Rectal smooth muscle tissue (tissue), 1 donor: Measurements from ENCODE around the gene SRI.

Experiments used
- H3K27ac ChIP-seq: one replicate; pipeline ENCODE4 v1.7.0; 2013; ENCODE audit warnings: low read depth, low read length, inconsistent platforms
- H3K27me3 ChIP-seq: one replicate; pipeline ENCODE4 v1.7.0; 2013; ENCODE audit warnings: low read length; ENCODE audit not compliant: control insufficient read depth, insufficient read depth
- H3K36me3 ChIP-seq: one replicate; pipeline ENCODE4 v1.7.0; 2013; ENCODE audit warnings: low read length; ENCODE audit not compliant: control insufficient read depth, insufficient read depth
- H3K4me1 ChIP-seq: one replicate; pipeline ENCODE4 v1.7.0; 2013; ENCODE audit warnings: low read length; ENCODE audit not compliant: control insufficient read depth, insufficient read depth
- H3K4me3 ChIP-seq: one replicate; pipeline ENCODE4 v1.7.0; 2013; ENCODE audit warnings: low read length
- H3K9ac ChIP-seq: one replicate; pipeline ENCODE4 v1.7.0; 2013; ENCODE audit warnings: low read length

SRI gene

DNA sequence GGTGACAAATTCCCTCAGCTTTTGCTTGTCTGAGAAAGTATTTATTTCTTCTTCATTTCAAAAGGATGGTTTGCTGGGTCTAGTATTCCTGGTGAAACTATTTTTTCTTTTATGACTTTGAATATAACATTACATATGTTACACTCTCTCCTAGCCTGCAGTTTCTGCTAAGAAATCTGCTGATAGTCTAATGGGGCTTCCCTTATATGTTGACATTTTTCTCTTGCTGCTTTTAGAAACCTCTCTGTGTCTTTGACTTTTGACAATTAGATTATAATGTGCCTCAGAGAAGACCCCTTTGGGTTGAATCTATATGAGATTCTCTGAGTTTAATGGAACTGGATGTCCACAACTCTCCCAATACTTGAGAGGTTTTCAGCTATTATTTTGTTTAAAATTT is 33.8 kb upstream of the SRI start:
- no peaks in the 10 kb centered on the region for H3K36me3 ChIP-seq
- H3K4me1 ChIP-seq: no peaks in the 10 kb centered on the region
- no peak overlapping the region for H3K4me3 ChIP-seq
- H3K27me3 ChIP-seq: no peaks in the 10 kb centered on the region
- H3K9ac ChIP-seq: no peak overlapping the region
- H3K27ac ChIP-seq: no peak overlapping the region

DNA sequence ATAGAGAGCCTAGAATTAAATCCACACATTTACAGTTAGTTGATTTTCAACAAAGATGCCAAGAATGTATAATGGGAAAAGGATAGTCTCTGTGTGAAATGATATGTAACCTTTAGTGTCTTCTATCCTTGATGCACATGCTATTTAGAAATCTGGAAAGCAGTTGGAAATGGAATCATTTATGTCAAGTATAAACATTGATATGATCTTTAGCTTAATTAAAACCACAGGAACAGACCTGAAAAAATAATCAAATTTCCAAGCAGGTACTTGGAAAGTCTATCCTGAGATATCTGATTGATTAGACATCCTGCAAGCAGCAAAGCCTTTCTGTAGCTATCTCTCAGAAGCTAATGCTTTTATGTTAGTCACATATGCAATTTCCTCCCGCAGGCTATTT is 24.4 kb upstream of the SRI start:
- no peak overlapping the region for H3K27ac ChIP-seq
- no peaks in the 10 kb centered on the region for H3K36me3 ChIP-seq
- no peaks in the 10 kb centered on the region for H3K4me1 ChIP-seq
- no peaks in the 10 kb centered on the region for H3K27me3 ChIP-seq
- H3K4me3 ChIP-seq: no peak overlapping the region
- H3K9ac ChIP-seq: no peak overlapping the region

DNA sequence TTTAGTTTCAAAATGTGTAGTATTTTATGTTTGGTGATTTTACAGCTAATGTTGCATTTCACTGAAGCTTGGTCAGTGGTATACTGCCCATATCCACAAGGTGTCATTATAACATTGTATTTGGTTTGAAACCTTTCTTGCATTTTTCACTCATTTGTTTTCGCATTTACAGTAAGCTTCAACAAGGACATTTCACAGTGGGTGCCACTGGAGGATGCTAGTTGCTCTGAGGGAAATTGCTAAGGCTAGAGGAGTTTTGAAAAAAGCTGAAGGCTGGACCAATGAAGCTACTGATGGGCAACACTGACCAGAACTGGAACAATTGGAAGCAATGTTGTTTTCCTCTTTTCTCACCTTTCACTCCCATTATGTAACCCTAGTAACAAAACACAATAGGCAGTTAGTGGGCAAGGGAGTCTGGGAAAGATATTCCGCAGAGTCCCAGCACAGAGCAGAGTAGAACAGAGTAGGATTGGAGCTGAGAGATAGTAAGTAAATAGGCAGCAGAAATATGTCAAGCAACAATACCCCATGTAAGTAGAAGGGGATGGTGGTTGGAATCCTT is 23.6 kb upstream of the SRI start:
- no peak overlapping the region for H3K27ac ChIP-seq
- no peak overlapping the region for H3K9ac ChIP-seq
- no peak overlapping the region for H3K4me3 ChIP-seq
- H3K4me1 ChIP-seq: no peaks in the 10 kb centered on the region
- H3K36me3 ChIP-seq: no peaks in the 10 kb centered on the region
- no peaks in the 10 kb centered on the region for H3K27me3 ChIP-seq

DNA sequence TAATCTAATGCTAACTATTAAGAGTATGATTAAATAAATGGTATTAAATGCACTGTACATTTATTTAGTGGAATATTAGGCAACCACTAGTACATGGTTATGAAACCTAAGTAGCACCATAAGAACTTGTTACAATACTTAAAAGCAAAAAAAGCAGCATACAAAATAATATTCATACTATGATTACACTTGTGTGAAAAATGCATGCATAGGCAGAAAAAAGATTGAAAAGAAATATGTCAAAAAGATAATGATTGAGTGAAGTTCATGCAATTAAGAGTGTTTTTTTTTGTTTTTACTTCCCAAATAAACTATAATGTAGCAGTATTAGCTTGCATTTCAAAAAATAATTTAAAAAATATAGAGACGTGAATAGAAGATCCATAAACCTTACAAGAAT is 20.0 kb upstream of the SRI start:
- no peak overlapping the region for H3K4me3 ChIP-seq
- H3K27me3 ChIP-seq: no peaks in the 10 kb centered on the region
- H3K4me1 ChIP-seq: no peaks in the 10 kb centered on the region
- H3K9ac ChIP-seq: no peak overlapping the region
- H3K27ac ChIP-seq: no peak overlapping the region
- H3K36me3 ChIP-seq: no peaks in the 10 kb centered on the region

DNA sequence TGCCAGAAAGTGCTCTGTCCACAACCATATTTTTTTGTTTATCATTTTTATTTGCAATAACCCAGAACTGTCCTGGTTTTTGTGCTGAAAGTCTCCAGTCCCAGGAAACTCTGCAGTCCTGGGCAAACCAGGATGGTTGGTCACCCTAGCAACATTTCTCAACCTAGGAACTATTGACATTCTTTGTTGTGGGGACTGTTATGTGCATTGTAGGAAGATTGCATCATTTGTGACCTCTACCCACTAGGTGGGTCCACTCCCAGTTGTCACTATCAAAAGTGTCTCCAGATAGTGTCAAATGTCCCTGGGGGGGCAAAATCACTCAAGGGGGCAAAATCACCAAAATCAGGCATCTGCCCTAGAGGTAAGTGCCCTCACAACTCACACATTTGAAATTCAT is 14.0 kb upstream of the SRI start:
- no peak overlapping the region for H3K9ac ChIP-seq
- H3K27me3 ChIP-seq: no peaks in the 10 kb centered on the region
- no peaks in the 10 kb centered on the region for H3K4me1 ChIP-seq
- no peaks in the 10 kb centered on the region for H3K36me3 ChIP-seq
- H3K27ac ChIP-seq: no peak overlapping the region
- no peak overlapping the region for H3K4me3 ChIP-seq

DNA sequence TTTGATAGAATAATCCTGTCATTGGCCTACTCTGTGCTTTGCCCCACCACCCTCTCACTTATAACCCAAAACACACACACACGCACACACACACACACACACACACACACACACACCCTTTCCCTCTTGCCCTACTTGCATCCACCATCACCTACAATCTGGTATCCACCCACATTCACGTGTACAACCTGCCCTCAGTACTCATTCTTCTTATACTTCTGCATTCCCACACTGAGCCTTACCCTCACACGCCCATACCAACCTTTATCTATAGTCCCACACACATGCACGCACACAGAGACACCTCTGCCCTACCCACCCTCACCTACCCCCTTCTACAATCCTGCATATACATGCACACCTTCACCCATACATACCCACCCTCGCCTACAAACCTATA is 10.8 kb upstream of the SRI start:
- H3K4me1 ChIP-seq: no peaks in the 10 kb centered on the region
- no peak overlapping the region for H3K27ac ChIP-seq
- no peak overlapping the region for H3K4me3 ChIP-seq
- no peak overlapping the region for H3K9ac ChIP-seq
- H3K36me3 ChIP-seq: no peaks in the 10 kb centered on the region
- H3K27me3 ChIP-seq: no peaks in the 10 kb centered on the region

DNA sequence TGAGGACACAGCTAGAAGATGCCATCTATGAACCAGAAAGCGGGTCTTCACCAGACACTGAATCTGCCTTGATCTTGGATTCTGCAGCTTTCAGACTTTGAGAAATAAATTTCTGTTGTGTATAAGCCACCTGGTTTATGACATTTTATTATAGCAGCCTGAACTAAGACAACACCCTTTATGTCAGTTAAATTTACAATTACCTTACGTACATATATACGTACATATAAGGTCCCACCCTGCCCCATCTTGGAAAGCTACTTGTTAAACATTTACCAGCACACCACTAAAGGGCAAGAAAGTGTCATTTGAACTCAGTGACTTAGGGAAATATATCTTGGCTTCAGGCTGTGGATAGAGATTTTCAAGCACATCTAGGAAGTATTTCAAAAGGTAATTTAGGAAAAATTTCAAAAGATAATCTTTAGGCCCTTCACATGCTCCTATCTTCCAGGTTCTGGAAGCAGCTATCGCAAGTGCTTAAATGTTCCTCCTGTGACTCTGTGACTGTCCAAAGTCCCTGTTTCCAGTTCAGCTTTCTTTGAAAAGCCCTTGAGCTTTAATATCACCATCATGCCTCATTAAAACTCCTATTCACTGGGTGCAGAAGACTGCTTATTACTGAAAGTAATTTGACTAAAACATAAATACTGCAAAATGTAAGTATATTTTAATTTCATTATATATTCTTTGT is 9.6 kb upstream of the SRI start:
- no peaks in the 10 kb centered on the region for H3K4me1 ChIP-seq
- H3K27me3 ChIP-seq: no peaks in the 10 kb centered on the region
- H3K9ac ChIP-seq: no peak overlapping the region
- no peak overlapping the region for H3K27ac ChIP-seq
- peak overlapping the region; percentile 26 for H3K4me3 ChIP-seq
- H3K36me3 ChIP-seq: no peaks in the 10 kb centered on the region

DNA sequence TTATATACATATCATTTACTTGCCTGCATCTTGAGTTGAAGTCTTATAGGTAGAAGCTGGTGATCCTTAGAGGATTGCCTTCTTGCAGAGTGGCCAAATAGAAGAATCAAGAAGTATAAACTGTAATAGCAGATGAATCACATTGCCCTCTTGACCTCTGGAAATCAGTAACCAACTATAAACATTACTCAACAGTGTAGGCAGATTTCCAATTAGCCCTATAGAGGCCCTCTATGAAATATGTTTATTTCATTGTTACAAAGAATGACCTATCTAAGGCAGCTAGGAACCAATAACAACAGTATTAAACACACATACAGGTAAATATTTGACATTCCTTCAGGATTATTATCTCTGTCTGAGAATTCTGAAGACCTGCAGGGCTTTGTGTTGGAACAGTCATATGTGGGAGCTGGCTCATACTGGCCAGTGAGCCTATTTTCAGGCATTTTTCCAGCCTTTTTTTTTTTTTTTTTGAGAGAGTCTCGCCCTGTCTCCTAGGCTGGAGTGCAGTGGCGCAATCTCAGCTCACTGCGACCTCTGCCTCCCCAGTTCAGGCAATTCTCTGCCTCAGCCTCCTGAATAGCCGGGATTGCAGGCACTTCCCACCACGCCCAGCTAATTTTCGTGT is 7.2 kb upstream of the SRI start:
- no peak overlapping the region for H3K27ac ChIP-seq
- peak overlapping the region; percentile 22 for H3K4me3 ChIP-seq
- no peaks in the 10 kb centered on the region for H3K27me3 ChIP-seq
- no peaks in the 10 kb centered on the region for H3K36me3 ChIP-seq
- H3K4me1 ChIP-seq: no peaks in the 10 kb centered on the region
- no peak overlapping the region for H3K9ac ChIP-seq

DNA sequence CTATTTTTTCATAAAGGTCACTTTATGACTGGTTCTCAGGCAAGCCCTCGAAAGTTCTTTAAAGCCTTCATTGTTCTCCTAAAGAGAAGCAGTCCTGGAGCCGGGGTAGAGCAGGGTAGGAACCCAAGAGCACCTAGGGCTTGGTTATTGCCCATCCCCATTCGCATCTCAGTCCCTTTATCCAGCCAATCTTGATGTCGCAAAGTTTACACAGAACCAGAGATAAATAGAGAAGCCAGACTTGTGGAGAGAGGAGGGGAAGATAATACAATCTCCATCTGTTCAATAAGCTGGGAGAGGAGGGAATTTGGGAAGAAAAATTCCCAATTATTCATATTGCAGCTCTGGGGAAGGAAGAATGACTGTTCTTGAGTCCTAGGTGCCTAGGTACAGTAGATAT is 6.4 kb upstream of the SRI start:
- Histone ChIP-seq H3K4me3 (peak overlapping the region; percentile 22), H3K36me3 (no peaks in the 10 kb centered on the region), H3K27me3 (no peaks in the 10 kb centered on the region), H3K4me1 (no peaks in the 10 kb centered on the region), H3K27ac (no peak overlapping the region), H3K9ac (no peak overlapping the region)

DNA sequence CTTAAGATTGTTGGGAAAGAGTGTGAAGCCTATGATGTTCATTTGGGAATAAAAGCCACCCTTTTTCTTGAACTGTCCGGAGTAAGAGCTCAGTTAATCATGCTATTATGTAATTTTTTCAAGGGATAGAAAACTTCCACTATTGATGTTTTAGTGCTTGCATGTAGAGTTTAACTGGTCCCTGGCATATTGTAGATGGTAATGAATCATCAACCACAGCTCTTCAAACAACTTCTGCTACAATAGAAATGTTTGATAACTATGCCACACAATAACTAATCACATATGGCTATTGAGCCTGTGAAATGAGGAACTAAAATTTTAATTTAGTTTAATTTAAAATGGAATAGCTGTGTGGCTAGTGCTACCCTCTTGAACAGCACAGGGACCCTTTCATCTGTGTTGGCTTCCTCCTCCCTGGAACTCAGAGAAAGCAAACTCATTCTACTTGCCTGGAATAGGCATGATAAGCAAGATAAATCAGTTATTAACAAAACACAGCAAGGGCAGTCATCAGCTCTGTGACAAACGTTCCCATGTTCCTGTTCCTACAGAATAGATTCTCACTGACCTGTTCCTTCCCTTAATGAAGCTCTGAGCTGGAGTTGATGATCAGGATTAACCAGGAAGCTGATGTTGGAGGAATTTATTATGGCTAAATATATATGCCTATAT is 4.9 kb upstream of the SRI start:
- H3K4me1 ChIP-seq: no peaks in the 10 kb centered on the region
- no peak overlapping the region for H3K27ac ChIP-seq
- no peaks in the 10 kb centered on the region for H3K36me3 ChIP-seq
- H3K4me3 ChIP-seq: peak overlapping the region; percentile 31
- no peaks in the 10 kb centered on the region for H3K27me3 ChIP-seq
- H3K9ac ChIP-seq: no peak overlapping the region

DNA sequence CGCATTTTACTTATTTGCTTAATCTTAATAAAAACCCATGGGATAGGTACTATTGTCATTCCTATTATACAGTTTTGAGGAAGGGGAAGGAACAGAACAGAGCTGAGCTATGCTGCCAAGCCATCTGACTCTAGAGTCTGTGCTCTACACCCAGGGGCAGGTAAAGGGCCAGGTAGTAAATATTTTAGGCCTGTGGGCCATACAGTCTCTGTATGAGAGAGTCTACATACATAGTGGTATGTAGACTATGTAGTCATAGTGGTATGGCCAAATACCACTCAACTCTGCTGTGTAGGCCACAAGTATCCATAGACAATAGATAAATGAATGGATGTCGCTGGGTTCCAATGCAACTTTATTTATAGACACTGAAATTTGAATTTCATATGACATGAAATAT is 3.4 kb upstream of the SRI start:
- Histone ChIP-seq H3K9ac (no peak overlapping the region), H3K27ac (no peak overlapping the region), H3K4me3 (no peak overlapping the region), H3K27me3 (no peaks in the 10 kb centered on the region), H3K4me1 (peaks cover 1% of the 10 kb centered on the region), H3K36me3 (no peaks in the 10 kb centered on the region)

DNA sequence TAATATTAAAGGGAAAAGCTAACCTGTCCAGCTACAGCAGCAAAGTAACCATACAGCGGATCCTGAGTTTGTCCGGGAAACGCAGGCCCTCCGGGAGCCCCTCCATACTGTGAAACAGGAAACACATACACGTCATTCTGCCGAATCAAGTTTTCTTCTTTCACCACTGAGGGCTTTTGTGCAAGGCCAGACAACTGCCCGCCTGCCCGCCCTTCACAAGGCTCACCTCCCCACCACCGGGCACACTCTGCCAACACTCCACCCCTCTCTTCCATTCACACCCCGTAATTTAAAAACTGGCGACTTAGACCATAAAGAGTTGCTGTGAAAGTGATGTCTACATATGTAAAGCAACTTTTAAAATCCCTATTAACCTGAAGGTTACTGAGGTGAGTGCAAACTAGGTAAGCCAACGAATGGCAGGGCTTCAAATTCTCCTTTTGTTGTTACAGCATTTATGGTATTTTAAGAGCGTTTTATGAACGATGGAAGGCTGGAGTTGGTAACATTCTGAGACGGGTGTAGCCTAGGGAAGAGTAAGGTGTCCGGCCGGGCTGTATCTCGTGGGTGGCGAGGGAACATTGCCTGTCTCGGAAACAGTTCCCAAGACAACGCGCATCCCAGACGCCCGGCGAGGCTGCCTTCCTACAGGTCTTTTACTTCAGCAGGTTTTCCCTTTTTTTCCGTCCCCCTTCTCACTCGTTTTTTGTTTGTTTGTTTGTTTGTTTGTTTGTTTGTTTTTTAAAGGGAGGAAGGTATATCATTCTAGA is 817 bp downstream of the SRI start:
- Histone ChIP-seq H3K9ac (peak overlapping the region; percentile 42), H3K27me3 (no peaks in the 10 kb centered on the region), H3K4me3 (peak overlapping the region; percentile 55), H3K4me1 (peaks cover 4% of the 10 kb centered on the region), H3K36me3 (peaks cover 10% of the 10 kb centered on the region), H3K27ac (no peak overlapping the region)
